Measurements from ENCODE around the gene SETD9. TPM values are rescaled to one million over a fixed set of nuclear protein-coding genes. Genes with fewer than 3 reads are reported as not detected.

Gene SETD9
- total and polyA plus RNA-seq, 4 donors, result 3.1 to 10.1 (median 6.1) TPM

DNA sequence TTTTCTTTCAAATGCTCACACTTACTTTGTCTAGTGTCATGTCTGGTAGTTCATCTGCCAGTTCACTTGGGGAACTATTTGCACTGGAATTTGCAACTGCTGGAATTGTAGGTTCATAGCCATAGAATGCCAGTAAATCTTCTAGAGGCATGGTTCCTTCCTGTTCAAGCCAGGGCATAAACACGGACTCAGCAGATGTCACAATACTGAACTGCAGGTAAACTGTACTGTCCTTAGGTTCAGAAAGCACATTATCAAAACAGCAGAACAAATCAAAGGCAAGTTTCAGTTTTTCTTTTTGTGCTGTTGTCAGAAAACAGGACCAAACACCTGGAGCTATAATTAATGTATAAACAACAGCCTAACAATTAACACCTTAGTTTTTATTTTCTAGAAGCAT lies 29.5 kb downstream of the SETD9 start:
- peak overlapping the region; percentile 26 to 45 for H3K27ac ChIP-seq (ENCODE audit: low read depth in 1 of 2, low read length in 2 of 2)
- no peak for DNase-seq (ENCODE audit: low spot score)
- peaks cover 7 to 56% (median 46%) of the 10 kb centered on the region in 4 donors for H3K36me3 ChIP-seq (ENCODE audit: control insufficient read depth in 4 of 4, insufficient read depth in 3 of 4, low read depth in 1 of 4, low read length in 3 of 4)
- H3K4me1 ChIP-seq (ENCODE audit: control insufficient read depth in 4 of 4, insufficient read depth in 4 of 4, low read length in 3 of 4), result peaks cover 0 to 12% (median 4%) of the 10 kb centered on the region in 4 donors
- no peak overlapping the region for H3K9ac ChIP-seq (ENCODE audit: low read depth in 1 of 2, low read length in 2 of 2)
- TF ChIP-seq HNF4A (conservative IDR thresholded peaks at IDR 0.05) (peak; percentile 86 to 94), HNF4G (IDR thresholded peaks at IDR 0.05) (peak; percentile 46), CTCF (IDR thresholded peaks at IDR 0.05; ENCODE audit: low read depth, low read length, missing input control) (no peak), ATF3 (IDR thresholded peaks at IDR 0.05) (peak; percentile 19), RXRA (IDR thresholded peaks at IDR 0.05) (peak; percentile 76 to 83), MAX (IDR thresholded peaks at IDR 0.05) (peak; percentile 28), RAD21 (IDR thresholded peaks at IDR 0.05) (peak in 1 of 2 donors; percentile 52), FOXA2 (IDR thresholded peaks at IDR 0.05) (no peak), YY1 (IDR thresholded peaks at IDR 0.05) (peak; percentile 14), FOXA1 (IDR thresholded peaks at IDR 0.05) (no peak), JUND (IDR thresholded peaks at IDR 0.05) (peak; percentile 25 to 47), SP1 (IDR thresholded peaks at IDR 0.05) (peak; percentile 67)
- no peak overlapping the region for H3K4me3 ChIP-seq (ENCODE audit: low read depth in 1 of 3, low read length in 3 of 3)
- no peaks in the 10 kb centered on the region for H3K9me3 ChIP-seq (ENCODE audit: control insufficient read depth in 4 of 4, low read length in 3 of 4)
- no peaks in the 10 kb centered on the region for H3K27me3 ChIP-seq (ENCODE audit: control insufficient read depth in 4 of 4, insufficient read depth in 4 of 4, low read length in 3 of 4)
- WGBS, result 31% methylated on average over 1 of the region's 1 CpG

GRCh38 chr5:56941981-56942380 lies 32.6 kb downstream of the SETD9 start:
- no peak for TF ChIP-seq MAX (IDR thresholded peaks at IDR 0.05)
- no peak for TF ChIP-seq RXRA (IDR thresholded peaks at IDR 0.05)
- no peak for TF ChIP-seq GABPA (IDR thresholded peaks at IDR 0.05 in 1 of 2, conservative IDR thresholded peaks at IDR 0.05 in 1 of 2)
- TF ChIP-seq, protein P1, sequence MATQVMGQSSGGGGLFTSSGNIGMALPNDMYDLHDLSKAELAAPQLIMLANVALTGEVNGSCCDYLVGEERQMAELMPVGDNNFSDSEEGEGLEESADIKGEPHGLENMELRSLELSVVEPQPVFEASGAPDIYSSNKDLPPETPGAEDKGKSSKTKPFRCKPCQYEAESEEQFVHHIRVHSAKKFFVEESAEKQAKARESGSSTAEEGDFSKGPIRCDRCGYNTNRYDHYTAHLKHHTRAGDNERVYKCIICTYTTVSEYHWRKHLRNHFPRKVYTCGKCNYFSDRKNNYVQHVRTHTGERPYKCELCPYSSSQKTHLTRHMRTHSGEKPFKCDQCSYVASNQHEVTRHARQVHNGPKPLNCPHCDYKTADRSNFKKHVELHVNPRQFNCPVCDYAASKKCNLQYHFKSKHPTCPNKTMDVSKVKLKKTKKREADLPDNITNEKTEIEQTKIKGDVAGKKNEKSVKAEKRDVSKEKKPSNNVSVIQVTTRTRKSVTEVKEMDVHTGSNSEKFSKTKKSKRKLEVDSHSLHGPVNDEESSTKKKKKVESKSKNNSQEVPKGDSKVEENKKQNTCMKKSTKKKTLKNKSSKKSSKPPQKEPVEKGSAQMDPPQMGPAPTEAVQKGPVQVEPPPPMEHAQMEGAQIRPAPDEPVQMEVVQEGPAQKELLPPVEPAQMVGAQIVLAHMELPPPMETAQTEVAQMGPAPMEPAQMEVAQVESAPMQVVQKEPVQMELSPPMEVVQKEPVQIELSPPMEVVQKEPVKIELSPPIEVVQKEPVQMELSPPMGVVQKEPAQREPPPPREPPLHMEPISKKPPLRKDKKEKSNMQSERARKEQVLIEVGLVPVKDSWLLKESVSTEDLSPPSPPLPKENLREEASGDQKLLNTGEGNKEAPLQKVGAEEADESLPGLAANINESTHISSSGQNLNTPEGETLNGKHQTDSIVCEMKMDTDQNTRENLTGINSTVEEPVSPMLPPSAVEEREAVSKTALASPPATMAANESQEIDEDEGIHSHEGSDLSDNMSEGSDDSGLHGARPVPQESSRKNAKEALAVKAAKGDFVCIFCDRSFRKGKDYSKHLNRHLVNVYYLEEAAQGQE (IDR thresholded peaks at IDR 0.05), result no peak
- TF ChIP-seq, protein P2, sequence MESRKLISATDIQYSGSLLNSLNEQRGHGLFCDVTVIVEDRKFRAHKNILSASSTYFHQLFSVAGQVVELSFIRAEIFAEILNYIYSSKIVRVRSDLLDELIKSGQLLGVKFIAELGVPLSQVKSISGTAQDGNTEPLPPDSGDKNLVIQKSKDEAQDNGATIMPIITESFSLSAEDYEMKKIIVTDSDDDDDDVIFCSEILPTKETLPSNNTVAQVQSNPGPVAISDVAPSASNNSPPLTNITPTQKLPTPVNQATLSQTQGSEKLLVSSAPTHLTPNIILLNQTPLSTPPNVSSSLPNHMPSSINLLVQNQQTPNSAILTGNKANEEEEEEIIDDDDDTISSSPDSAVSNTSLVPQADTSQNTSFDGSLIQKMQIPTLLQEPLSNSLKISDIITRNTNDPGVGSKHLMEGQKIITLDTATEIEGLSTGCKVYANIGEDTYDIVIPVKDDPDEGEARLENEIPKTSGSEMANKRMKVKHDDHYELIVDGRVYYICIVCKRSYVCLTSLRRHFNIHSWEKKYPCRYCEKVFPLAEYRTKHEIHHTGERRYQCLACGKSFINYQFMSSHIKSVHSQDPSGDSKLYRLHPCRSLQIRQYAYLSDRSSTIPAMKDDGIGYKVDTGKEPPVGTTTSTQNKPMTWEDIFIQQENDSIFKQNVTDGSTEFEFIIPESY (IDR thresholded peaks at IDR 0.05), result no peak
- TF ChIP-seq FOXA2 (IDR thresholded peaks at IDR 0.05), result no peak
- TF ChIP-seq JUND (IDR thresholded peaks at IDR 0.05), result no peak
- Histone ChIP-seq H3K9me3 (ENCODE audit: control insufficient read depth in 4 of 4, low read length in 3 of 4) (no peaks in the 10 kb centered on the region), H3K4me1 (ENCODE audit: control insufficient read depth in 4 of 4, insufficient read depth in 4 of 4, low read length in 3 of 4) (peaks cover 0 to 12% (median 4%) of the 10 kb centered on the region in 4 donors), H3K36me3 (ENCODE audit: control insufficient read depth in 4 of 4, insufficient read depth in 3 of 4, low read depth in 1 of 4, low read length in 3 of 4) (peaks cover 6 to 55% (median 34%) of the 10 kb centered on the region in 4 donors), H3K27me3 (ENCODE audit: control insufficient read depth in 4 of 4, insufficient read depth in 4 of 4, low read length in 3 of 4) (no peaks in the 10 kb centered on the region), H3K27ac (ENCODE audit: low read depth in 1 of 2, low read length in 2 of 2) (no peak overlapping the region), H3K9ac (ENCODE audit: low read depth in 1 of 2, low read length in 2 of 2) (no peak overlapping the region), H3K4me3 (ENCODE audit: low read depth in 1 of 3, low read length in 3 of 3) (no peak overlapping the region)
- no peak for DNase-seq (ENCODE audit: low spot score)
- WGBS, result 78% methylated on average over 1 of the region's 1 CpG

Measured in liver (tissue), 9 donors.